Epithelial cell of proximal tubule (primary cell): ENCODE data around the gene DCANP1. TPM values are rescaled to one million over a fixed set of nuclear protein-coding genes. Genes with fewer than 3 reads are reported as not detected.

Experiments
- DNase-seq: peaks from one replicate; pipeline ENCODE4 v3.0.0-alpha.2; 2011; ENCODE audit warnings: low read depth
- H3K4me3 ChIP-seq: 2 replicates; pipeline ENCODE4 v1.5.1; 2011; ENCODE audit warnings: low read depth, mild to moderate bottlenecking, low read length
- total RNA-seq: library from RNA; depleted of rRNA; stranded (reverse); fragments of >200 nt; gene quantifications from 2 replicates; pipeline ENCODE4 v1.2.3, GENCODE V29; 2015
- TF ChIP-seq, protein P1 (sequence below): conservative IDR thresholded peaks from 2 replicates; pipeline ENCODE4 v1.5.1; 2012; ENCODE audit warnings: low read depth, mild to moderate bottlenecking, low read length

The DCANP1 gene
- total RNA-seq, 1 donor from 2014 or later: not detected

DNA sequence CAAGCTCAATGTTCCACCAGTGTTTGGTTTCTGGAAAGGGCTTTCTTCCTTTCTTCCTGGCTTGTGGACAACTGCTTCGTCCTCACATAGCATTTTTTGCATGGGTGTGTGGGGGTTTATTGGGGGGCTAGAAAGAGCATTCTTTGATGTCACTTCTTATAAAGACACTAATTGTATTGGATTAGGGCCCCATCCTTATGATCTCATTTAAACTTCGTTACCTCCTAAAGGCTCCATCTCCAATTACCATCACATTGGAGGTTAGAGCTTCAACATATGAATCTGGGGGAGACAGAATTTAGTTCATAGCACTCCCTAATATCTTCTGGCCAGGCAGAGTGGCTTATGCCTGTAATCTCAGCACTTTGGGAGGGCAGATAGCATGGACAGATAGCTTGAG, 42.1 kb downstream of the DCANP1 start:
- no peak for DNase-seq
- TF ChIP-seq, protein P1, sequence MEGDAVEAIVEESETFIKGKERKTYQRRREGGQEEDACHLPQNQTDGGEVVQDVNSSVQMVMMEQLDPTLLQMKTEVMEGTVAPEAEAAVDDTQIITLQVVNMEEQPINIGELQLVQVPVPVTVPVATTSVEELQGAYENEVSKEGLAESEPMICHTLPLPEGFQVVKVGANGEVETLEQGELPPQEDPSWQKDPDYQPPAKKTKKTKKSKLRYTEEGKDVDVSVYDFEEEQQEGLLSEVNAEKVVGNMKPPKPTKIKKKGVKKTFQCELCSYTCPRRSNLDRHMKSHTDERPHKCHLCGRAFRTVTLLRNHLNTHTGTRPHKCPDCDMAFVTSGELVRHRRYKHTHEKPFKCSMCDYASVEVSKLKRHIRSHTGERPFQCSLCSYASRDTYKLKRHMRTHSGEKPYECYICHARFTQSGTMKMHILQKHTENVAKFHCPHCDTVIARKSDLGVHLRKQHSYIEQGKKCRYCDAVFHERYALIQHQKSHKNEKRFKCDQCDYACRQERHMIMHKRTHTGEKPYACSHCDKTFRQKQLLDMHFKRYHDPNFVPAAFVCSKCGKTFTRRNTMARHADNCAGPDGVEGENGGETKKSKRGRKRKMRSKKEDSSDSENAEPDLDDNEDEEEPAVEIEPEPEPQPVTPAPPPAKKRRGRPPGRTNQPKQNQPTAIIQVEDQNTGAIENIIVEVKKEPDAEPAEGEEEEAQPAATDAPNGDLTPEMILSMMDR: no peak

DNA sequence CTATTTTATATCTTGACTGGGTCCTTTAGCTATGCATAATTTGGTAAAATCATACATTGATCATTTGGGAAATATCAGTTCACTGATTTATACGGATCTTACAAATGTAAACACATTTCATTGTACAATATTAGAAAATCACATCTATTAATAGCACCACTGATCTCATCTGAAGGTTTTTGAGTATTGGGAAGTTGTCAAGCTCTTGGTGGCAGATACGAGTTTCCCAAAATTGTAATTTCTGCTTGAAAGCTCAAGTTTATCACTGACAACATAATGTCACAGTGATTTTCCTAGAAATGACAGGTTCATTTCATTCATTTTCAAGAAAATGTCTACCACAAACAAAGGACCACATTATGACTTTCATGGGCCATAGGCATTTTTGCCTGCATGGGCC, 45.1 kb downstream of the DCANP1 start:
- no peak overlapping the region for H3K4me3 ChIP-seq
- TF ChIP-seq, protein P1: no peak
- no peak for DNase-seq

More for the DNA sequence above, 42.1 kb downstream of the DCANP1 start:
- no peak overlapping the region for H3K4me3 ChIP-seq

DNA sequence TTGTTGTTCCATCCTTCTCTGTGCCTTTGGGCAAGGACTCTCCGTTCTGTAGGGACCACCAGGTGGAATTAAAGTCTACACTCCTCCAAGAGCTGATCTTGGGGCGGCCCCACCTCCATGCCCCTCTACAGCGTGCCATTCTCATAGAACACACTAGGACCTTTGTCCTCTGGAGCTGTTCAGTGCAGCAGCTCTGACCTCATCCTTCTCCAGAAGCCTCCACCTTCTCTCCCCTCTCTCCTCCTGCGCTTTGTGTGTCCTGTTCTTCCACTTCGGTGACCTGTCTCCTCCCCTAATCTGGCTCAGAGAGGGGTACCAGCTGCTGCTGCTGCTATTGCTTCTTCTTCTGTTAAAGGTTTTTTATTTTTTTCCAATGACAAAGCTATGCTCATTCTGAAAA, 46.3 kb downstream of the DCANP1 start:
- DNase-seq: no peak
- no peak overlapping the region for H3K4me3 ChIP-seq
- TF ChIP-seq, protein P1: no peak

DNA sequence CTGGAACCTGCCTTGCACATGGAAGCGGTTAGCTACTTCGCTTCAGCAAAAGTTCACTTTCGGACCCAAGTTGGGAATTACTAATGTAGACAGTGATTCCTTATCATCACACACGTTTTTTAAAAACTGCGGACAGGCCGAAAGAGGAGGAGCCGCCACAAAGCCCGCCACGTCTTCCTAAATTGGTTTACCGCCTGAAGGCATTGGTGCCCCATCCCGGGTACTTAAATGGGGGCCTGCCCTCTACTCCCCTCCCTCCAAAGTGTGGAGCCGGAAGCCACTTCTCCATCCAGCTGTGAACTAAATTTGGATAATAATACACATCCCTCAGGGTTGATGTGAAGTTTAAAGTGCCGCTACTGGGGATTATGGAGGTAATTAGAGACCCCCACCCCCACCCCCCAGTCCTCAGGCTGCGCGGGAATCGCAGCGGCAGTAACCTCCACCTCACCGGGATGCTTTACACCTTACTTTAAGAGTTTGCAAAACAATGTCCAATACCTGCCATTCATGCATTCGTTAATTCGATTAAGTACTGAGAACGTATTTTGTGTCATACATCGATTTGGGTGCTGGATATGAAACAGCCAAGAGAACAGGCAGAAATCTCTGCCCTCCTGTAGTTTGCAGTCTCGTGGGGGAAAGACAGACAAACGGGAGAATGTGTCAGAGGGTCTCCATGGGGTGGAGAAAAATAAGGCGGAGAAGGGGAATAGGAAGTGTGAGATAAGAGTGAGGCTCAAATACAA, 47.2 kb downstream of the DCANP1 start:
- TF ChIP-seq, protein P1: no peak
- no peak for DNase-seq
- peak overlapping the region; percentile 90 for H3K4me3 ChIP-seq

DNA sequence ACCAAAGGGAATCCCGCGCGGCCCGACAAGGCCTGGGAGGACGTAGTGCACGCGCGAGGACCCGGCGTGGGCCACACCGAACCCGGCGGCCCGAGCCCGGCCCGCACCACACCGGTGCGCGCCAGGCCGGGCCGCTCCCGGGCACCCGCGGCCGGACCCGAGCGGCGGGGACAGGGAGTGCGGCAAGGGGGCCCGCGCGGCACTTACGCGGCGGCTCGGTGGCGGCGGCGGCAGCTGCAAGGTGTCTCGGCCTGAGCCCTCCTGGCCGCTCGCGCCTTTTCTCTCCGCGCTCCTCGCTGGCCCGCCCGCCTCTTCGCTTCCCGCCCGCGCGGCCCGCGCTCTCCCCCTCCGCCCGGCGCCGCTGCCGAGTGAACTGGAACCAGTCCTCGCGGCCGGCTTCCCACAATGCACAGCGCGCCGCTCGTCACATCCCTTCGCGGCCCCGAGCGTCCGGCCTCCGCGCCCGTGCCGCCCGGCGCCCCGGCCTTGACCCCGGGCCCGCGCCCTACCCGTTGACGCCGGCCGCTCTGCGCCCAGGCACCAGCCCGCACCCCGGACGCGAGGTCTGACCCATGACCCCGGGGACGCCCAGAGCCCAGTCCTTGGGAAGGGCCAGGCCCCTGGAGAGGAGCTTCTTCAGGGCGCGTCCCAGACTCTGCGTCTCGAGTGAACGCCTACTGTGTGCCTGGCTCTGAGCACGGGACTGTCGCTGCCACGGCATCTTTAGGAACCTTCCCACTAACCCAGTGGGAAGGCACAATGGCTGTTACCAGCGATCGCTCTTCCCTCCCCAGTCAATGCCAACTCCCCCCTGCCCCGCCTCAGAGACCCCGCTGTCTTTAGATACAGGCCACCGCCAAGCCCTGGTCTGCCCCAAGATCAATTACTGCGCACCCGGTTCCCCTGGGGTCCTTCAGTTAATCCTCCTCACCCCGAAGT, 48.0 kb downstream of the DCANP1 start, which contains the start of gene MACROH2A1:
MACROH2A1 (minus strand) TSS at position 377 of the 939 bp plus-strand sequence. CDS start 10,138 bp downstream, outside the sequence.
- DNase-seq: no peak
- TF ChIP-seq, protein P1: no peak
- H3K4me3 ChIP-seq: peak within 1 kb of the TSS; percentile 90

DNA sequence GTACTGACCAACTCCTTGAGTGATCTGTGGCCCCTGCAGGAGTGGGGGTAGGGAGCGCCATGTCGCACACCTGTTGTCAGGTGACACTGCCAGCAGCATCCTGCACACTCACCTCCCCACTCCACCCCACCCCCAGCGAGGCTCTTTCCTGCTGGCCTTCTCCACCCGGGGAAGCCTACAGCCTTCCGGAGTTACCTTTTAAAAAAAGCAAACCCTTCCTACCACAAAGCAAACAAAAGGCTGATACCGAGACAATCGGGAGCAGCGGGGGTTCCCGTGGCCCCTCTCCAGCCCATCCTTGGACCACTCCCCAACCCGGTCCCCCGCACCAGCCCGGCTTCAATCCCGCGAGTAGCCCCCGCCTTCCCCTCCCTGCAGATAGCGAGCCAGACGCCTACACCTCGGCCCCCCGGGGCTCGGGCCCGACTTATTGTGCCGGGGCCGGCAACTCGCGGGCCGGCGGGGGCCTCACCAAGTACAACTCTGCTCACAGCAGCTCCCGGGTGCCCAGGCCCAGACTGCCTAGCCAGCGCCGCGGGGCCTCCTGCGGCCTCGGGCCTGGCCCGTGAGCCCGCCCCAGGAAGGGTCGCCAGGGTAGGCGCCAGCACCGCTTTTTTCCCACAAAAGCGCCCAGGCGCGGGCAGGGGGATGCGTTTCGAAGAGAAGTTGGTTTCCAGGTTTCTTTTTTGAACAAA, 48.8 kb downstream of the DCANP1 start:
- H3K4me3 ChIP-seq: peak overlapping the region; percentile 90
- TF ChIP-seq, protein P1: no peak
- no peak for DNase-seq
